D721Med (cell line): Measurements from ENCODE around the gene ASB11.

ENCODE experiments used
- DNase-seq: peaks from one replicate; pipeline ENCODE4 v3.0.0; 2011; ENCODE audit warnings: low spot score; ENCODE audit not compliant: insufficient read length
- FAIRE-seq: peaks from 2 replicates; lab custom pipeline; 2011; peaks lifted over from hg19 to GRCh38; lab: Jason Lieb, UNC
- CTCF ChIP-seq: IDR thresholded peaks from 2 replicates; pipeline ENCODE4 v1.5.1; 2012; ENCODE audit warnings: mild to moderate bottlenecking, control low read depth; ENCODE audit not compliant: insufficient read depth; ENCODE audit errors: missing control alignments

Gene ASB11

GRCh38 chrX:15236146-15236545 lies 79.3 kb downstream of the ASB11 start:
- no peak for TF ChIP-seq CTCF
- FAIRE-seq (no peak), DNase-seq (no peak)

GRCh38 chrX:15235001-15235400 lies 80.4 kb downstream of the ASB11 start:
- no peak for FAIRE-seq
- DNase-seq, result no peak
- no peak for TF ChIP-seq CTCF

GRCh38 chrX:15233416-15234015 lies 81.9 kb downstream of the ASB11 start:
- FAIRE-seq, result no peak
- DNase-seq, result no peak

More at GRCh38 chrX:15233416-15234015, 81.9 kb downstream of the ASB11 start:
- TF ChIP-seq CTCF, result no peak
